ENCODE results near the gene MYO1F. TPM values are rescaled to one million over a fixed set of nuclear protein-coding genes. Genes with fewer than 3 reads are reported as not detected.

Gene MYO1F
- polyA plus RNA-seq, 3 donors = 121 to 707 (median 197) TPM

DNA sequence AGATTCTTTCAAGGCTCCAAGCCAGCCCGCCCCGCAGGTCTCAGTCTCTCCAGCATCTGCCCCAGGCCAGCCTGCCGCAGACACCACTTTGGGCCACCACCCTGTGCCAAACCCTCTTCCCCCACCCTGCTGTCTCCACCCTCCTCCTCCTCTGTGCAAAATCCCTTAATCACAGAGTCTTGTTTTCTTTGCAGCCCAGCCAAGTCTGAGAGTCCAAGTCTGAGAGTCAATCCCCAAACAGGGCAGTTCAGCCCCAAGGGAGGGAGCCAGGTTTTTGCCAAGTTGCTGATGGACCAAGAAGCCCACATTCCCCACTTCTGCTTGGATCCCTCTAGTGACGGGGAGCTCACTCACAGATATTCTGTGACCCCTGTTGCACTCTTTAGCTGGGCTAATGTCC is 30.1 kb upstream of the MYO1F start:
- H3K27me3 Mint-ChIP-seq (ENCODE audit: low read depth in 3 of 3) = peaks cover 23 to 46% (median 35%) of the 10 kb centered on the region in 3 donors
- H3K4me3 ChIP-seq (replicated peaks in 1 of 3; ENCODE audit: low read depth in 2 of 3, low read length in 3 of 3) = no peak overlapping the region
- H3K9ac ChIP-seq (ENCODE audit: insufficient read depth, low read length, poor library complexity, severe bottlenecking) = no peak overlapping the region
- no peaks in the 10 kb centered on the region for H4K20me1 ChIP-seq (ENCODE audit: insufficient read depth, low read length)
- peaks cover 22 to 27% of the 10 kb centered on the region in 2 donors for H3K4me1 ChIP-seq (ENCODE audit: control insufficient read depth in 1 of 2, insufficient read depth in 2 of 2, low read length in 2 of 2)
- no peak overlapping the region for H3K27ac Mint-ChIP-seq
- no peak overlapping the region for H3K4me2 ChIP-seq (replicated peaks; ENCODE audit: extremely low read depth, low read length, poor library complexity, severe bottlenecking)
- H3K4me1 Mint-ChIP-seq = peaks cover 22% of the 10 kb centered on the region
- intact Hi-C loops (cut with micrococcal nuclease) = no loop called here
- TF ChIP-seq, protein P1, sequence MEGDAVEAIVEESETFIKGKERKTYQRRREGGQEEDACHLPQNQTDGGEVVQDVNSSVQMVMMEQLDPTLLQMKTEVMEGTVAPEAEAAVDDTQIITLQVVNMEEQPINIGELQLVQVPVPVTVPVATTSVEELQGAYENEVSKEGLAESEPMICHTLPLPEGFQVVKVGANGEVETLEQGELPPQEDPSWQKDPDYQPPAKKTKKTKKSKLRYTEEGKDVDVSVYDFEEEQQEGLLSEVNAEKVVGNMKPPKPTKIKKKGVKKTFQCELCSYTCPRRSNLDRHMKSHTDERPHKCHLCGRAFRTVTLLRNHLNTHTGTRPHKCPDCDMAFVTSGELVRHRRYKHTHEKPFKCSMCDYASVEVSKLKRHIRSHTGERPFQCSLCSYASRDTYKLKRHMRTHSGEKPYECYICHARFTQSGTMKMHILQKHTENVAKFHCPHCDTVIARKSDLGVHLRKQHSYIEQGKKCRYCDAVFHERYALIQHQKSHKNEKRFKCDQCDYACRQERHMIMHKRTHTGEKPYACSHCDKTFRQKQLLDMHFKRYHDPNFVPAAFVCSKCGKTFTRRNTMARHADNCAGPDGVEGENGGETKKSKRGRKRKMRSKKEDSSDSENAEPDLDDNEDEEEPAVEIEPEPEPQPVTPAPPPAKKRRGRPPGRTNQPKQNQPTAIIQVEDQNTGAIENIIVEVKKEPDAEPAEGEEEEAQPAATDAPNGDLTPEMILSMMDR (IDR thresholded peaks at IDR 0.05) = no peak
- H3K4me3 Mint-ChIP-seq = no peak overlapping the region
- peaks cover 6 to 24% of the 10 kb centered on the region in 2 donors for H3K9me3 ChIP-seq (replicated peaks in 1 of 2; ENCODE audit: control insufficient read depth in 1 of 2, insufficient read depth in 1 of 2, low read length in 2 of 2)
- DNase-seq = no peak
- H3K27ac ChIP-seq (ENCODE audit: low read depth in 1 of 2, low read length in 2 of 2) = no peak overlapping the region
- no peaks in the 10 kb centered on the region for H3K36me3 ChIP-seq (replicated peaks in 1 of 2; ENCODE audit: control insufficient read depth in 1 of 2, insufficient read depth in 2 of 2, low read length in 2 of 2)
- H3K27me3 ChIP-seq (ENCODE audit: control insufficient read depth in 2 of 2, insufficient read depth in 2 of 2, low read length in 2 of 2) = peaks cover 6 to 30% of the 10 kb centered on the region in 2 donors
- peaks cover 0 to 9% of the 10 kb centered on the region in 2 donors for H3K36me3 Mint-ChIP-seq
- 100% methylated on average over 3 of the region's 4 CpGs for WGBS (ENCODE audit: insufficient coverage)
- H2AFZ ChIP-seq (ENCODE audit: insufficient read depth, low read depth, low read length, poor library complexity, severe bottlenecking) = no peak overlapping the region
- H3K79me2 ChIP-seq (ENCODE audit: insufficient read depth, low read length) = no peaks in the 10 kb centered on the region
- H3K9me3 Mint-ChIP-seq = peaks cover 8 to 23% (median 18%) of the 10 kb centered on the region in 7 donors

DNA sequence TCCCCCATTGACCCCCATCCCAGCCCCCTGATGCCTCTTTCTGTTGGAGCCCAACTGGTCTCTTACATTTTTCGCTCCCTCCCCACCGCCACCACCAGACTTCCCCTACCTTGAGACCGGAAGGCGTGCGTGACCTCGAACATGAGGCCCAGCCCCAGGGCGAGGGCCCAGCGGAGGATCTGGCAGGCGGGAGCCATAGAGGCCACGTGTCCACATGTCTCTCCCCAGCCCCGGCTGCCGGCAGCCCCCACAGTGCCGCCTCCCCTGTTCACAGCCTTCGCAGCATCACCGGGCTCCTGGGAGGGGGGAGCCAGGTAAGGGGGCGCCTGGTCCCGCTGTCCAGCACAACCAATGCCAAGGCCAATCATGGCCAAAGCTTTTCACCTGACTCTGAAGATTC is 28.3 kb upstream of the MYO1F start:
- Mint-ChIP-seq H3K4me1 (peaks cover 22% of the 10 kb centered on the region), H3K27ac (no peak overlapping the region), H3K4me3 (no peak overlapping the region), H3K9me3 (peaks cover 8 to 25% (median 16%) of the 10 kb centered on the region in 7 donors), H3K27me3 (ENCODE audit: low read depth in 3 of 3) (peaks cover 18 to 39% (median 29%) of the 10 kb centered on the region in 3 donors), H3K36me3 (peaks cover 0 to 9% of the 10 kb centered on the region in 2 donors)
- H3K4me1 ChIP-seq (ENCODE audit: control insufficient read depth in 1 of 2, insufficient read depth in 2 of 2, low read length in 2 of 2) = peaks cover 22 to 24% of the 10 kb centered on the region in 2 donors
- intact Hi-C loops (cut with micrococcal nuclease) = no loop called here
- no peak overlapping the region for H3K4me2 ChIP-seq (replicated peaks; ENCODE audit: extremely low read depth, low read length, poor library complexity, severe bottlenecking)
- no peaks in the 10 kb centered on the region for H3K79me2 ChIP-seq (ENCODE audit: insufficient read depth, low read length)
- 100% methylated on average over 4 of the region's 17 CpGs for WGBS (ENCODE audit: insufficient coverage)
- no peak overlapping the region for H3K4me3 ChIP-seq (replicated peaks in 1 of 3; ENCODE audit: low read depth in 2 of 3, low read length in 3 of 3)
- H3K36me3 ChIP-seq (replicated peaks in 1 of 2; ENCODE audit: control insufficient read depth in 1 of 2, insufficient read depth in 2 of 2, low read length in 2 of 2) = no peaks in the 10 kb centered on the region
- H3K27me3 ChIP-seq (ENCODE audit: control insufficient read depth in 2 of 2, insufficient read depth in 2 of 2, low read length in 2 of 2) = peaks cover 6 to 24% of the 10 kb centered on the region in 2 donors
- H3K9me3 ChIP-seq (replicated peaks in 1 of 2; ENCODE audit: control insufficient read depth in 1 of 2, insufficient read depth in 1 of 2, low read length in 2 of 2) = peaks cover 6 to 24% of the 10 kb centered on the region in 2 donors
- no peaks in the 10 kb centered on the region for H4K20me1 ChIP-seq (ENCODE audit: insufficient read depth, low read length)
- no peak for DNase-seq
- no peak overlapping the region for H3K27ac ChIP-seq (ENCODE audit: low read depth in 1 of 2, low read length in 2 of 2)
- no peak overlapping the region for H3K9ac ChIP-seq (ENCODE audit: insufficient read depth, low read length, poor library complexity, severe bottlenecking)
- TF ChIP-seq, protein P1 (IDR thresholded peaks at IDR 0.05) = no peak
- H2AFZ ChIP-seq (ENCODE audit: insufficient read depth, low read depth, low read length, poor library complexity, severe bottlenecking) = no peak overlapping the region

Data from CD14-positive monocyte (primary cell).